Colonic mucosa (tissue), 4 donors: Measurements from ENCODE around the gene CREB1. TPM values are rescaled to one million over a fixed set of nuclear protein-coding genes. Genes with fewer than 3 reads are reported as not detected.
"Not testable (repeated sequence)": the region's sequence is repeated elsewhere in the genome, so short reads cannot be mapped to it uniquely, and the experiment has no call there.

Source experiments
- DNase-seq: peaks from one replicate; pipeline ENCODE4 v3.0.0-alpha.2; 2020
- H3K27ac ChIP-seq: fragments of 200-600 bp; one replicate; pipeline ENCODE4 v1.8.0; 2021
- H3K27me3 ChIP-seq: fragments of 200-600 bp; one replicate; pipeline ENCODE4 v1.8.0; 2021
- H3K36me3 ChIP-seq: fragments of 200-600 bp; one replicate; pipeline ENCODE4 v1.8.0; 2021
- H3K4me1 ChIP-seq: fragments of 200-600 bp; one replicate; pipeline ENCODE4 v1.8.0; 2021; ENCODE audit warnings: mild to moderate bottlenecking
- H3K4me3 ChIP-seq: fragments of 200-600 bp; one replicate; pipeline ENCODE4 v1.8.0; 2021
- H3K9ac ChIP-seq, 2 donors: one replicate each; pipeline ENCODE4 v1.7.0; 2013; ENCODE audit warnings: control low read depth in 2 of 2, low read depth in 2 of 2, low read length in 2 of 2
- H3K9me3 ChIP-seq: fragments of 200-600 bp; one replicate; pipeline ENCODE4 v1.8.0; 2021
- CTCF ChIP-seq: fragments of 200-600 bp; IDR thresholded peaks from one replicate; pipeline ENCODE4 v1.8.0; 2022; ENCODE audit warnings: antibody characterized with exemption, mild to moderate bottlenecking
- intact Hi-C: fragments of 100-400 bp; cut with DNase I; formaldehyde crosslinking; loops from one replicate; pipeline ENCODE4 v1.14.1; 2022
- total RNA-seq, 2 donors: library from RNA; stranded (reverse); fragmentation: NEBNext Ultra II Directional in 1 of 2; extraction: Animal tissue kit (Norgen Biotek cat#: 25700) in 1 of 2; gene quantifications; one replicate each; pipeline ENCODE4 v1.2.1, GENCODE V29; 2021
- donor health status: healthy.
- donor health status: DM: no; HTN: no; CAD: no.
- donor health status: DM: no; HTN: no; CAD: no.

CREB1 gene
- total RNA-seq, 2 donors from 2014 or later: 46.0 to 55.4 TPM

DNA sequence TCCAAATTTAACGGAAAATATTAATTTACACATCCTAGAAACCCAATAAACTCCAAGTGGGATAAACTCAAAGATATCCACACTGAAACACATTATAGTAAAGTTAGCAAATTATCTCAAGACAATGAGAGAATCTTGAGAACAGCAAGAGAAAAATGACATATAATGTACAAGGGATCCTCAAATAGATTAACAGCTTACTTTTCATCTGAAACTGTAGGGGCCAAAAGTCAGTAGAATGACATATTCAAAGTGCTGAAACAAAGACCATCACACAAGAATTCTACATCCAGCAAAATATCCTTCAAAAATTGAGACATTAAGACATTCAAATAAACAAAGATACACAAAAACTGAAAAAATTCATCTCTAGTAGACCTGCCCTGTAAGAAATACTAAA, 114.1 kb downstream of the CREB1 start:
- Histone ChIP-seq H3K9me3 (no peaks in the 10 kb centered on the region), H3K9ac (no peak overlapping the region), H3K27me3 (no peaks in the 10 kb centered on the region), H3K27ac (no peak overlapping the region), H3K36me3 (no peaks in the 10 kb centered on the region), H3K4me1 (no peaks in the 10 kb centered on the region), H3K4me3 (no peak overlapping the region)
- DNase-seq: no peak
- intact Hi-C loops: no loop called here
- TF ChIP-seq CTCF: no peak

- H3K4me1 ChIP-seq, H3K9me3 ChIP-seq, DNase-seq, H3K4me3 ChIP-seq, H3K27ac ChIP-seq, intact Hi-C loops, H3K9ac ChIP-seq, H3K36me3 ChIP-seq, H3K27me3 ChIP-seq: not testable (repeated sequence)
Measured at GRCh38 chr2:207646582-207646981, 116.8 kb downstream of the CREB1 start.

Other genes with a start within 250 kb of the CREB1 start
- 10 to 100 TPM; 14.2 to 20.3 TPM for gene METTL21A, start 95.4 kb downstream of the CREB1 start, total RNA-seq
- gene CCNYL1, start 181.7 kb downstream of the CREB1 start, total RNA-seq: 10 to 100 TPM; 19.9 to 33.1 TPM
- 100 to 1,000 TPM; 103 to 119 TPM for gene FZD5, start 239.9 kb downstream of the CREB1 start, total RNA-seq